Ascending aorta (tissue), 2 donors: ENCODE data around the gene KCNH2. TPM values are rescaled to one million over a fixed set of nuclear protein-coding genes. Genes with fewer than 3 reads are reported as not detected.
A peak's percentile ranks its signal among the peaks of the same experiment; 100 is the strongest.

Experiments
- DNase-seq, 2 donors: peaks; one replicate each; pipeline ENCODE4 v3.0.0-alpha.2; 2019; ENCODE audit warnings: low spot score in 2 of 2
- H3K27ac ChIP-seq, 2 donors: fragments of 200-600 bp; sonication (generic); one replicate each; pipeline ENCODE4 v1.5.1; 2016 to 2017; ENCODE audit warnings: mild to moderate bottlenecking in 1 of 2
- H3K27me3 ChIP-seq: fragments of 200-600 bp; sonication (generic); one replicate; pipeline ENCODE4 v1.5.1; 2017
- H3K36me3 ChIP-seq, 2 donors: fragments of 200-600 bp; sonication (generic); one replicate each; pipeline ENCODE4 v1.5.1; 2016
- H3K4me1 ChIP-seq, 2 donors: fragments of 200-600 bp; sonication (generic); one replicate each; pipeline ENCODE4 v1.5.1; 2016 to 2017; ENCODE audit warnings: mild to moderate bottlenecking in 1 of 2
- H3K4me3 ChIP-seq, 2 donors: fragments of 200-600 bp; sonication (generic); one replicate each; pipeline ENCODE4 v1.5.1; 2016 to 2017; ENCODE audit warnings: mild to moderate bottlenecking in 1 of 2
- H3K9me3 ChIP-seq, 2 donors: fragments of 200-600 bp; sonication (generic); one replicate each; pipeline ENCODE4 v1.5.1; 2016
- intact Hi-C: fragments of 100-400 bp; cut with DNase I; formaldehyde crosslinking; loops from one replicate; pipeline ENCODE4 v1.15.1; 2023
- total RNA-seq: library from RNA; depleted of rRNA; stranded (reverse); fragments of >200 nt; gene quantifications from one replicate; pipeline ENCODE4 v1.1.0, GENCODE V29; 2016
- TF ChIP-seq, protein P1 (sequence below), 3 experiments: fragments of 200-600 bp in 2 of 3; fragments of 450-650 bp in 1 of 3; sonication (generic) in 2 of 3; IDR thresholded peaks; one replicate each; pipeline ENCODE4 v1.5.1; 2016 to 2019; ENCODE audit warnings: antibody characterized with exemption in 3 of 3, mild to moderate bottlenecking in 1 of 3, moderate library complexity in 1 of 3

The KCNH2 gene
- total RNA-seq, 1 donor from 2014 or later: not detected

GRCh38 chr7:150997075-150997511, 19.0 kb upstream of the KCNH2 start:
- Histone ChIP-seq H3K4me1 (no peaks in the 10 kb centered on the region), H3K4me3 (no peak overlapping the region), H3K27me3 (no peaks in the 10 kb centered on the region), H3K36me3 (no peaks in the 10 kb centered on the region), H3K27ac (no peak overlapping the region), H3K9me3 (no peaks in the 10 kb centered on the region)
- no peak for DNase-seq
- TF ChIP-seq, protein P1, sequence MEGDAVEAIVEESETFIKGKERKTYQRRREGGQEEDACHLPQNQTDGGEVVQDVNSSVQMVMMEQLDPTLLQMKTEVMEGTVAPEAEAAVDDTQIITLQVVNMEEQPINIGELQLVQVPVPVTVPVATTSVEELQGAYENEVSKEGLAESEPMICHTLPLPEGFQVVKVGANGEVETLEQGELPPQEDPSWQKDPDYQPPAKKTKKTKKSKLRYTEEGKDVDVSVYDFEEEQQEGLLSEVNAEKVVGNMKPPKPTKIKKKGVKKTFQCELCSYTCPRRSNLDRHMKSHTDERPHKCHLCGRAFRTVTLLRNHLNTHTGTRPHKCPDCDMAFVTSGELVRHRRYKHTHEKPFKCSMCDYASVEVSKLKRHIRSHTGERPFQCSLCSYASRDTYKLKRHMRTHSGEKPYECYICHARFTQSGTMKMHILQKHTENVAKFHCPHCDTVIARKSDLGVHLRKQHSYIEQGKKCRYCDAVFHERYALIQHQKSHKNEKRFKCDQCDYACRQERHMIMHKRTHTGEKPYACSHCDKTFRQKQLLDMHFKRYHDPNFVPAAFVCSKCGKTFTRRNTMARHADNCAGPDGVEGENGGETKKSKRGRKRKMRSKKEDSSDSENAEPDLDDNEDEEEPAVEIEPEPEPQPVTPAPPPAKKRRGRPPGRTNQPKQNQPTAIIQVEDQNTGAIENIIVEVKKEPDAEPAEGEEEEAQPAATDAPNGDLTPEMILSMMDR (IDR thresholded peaks at IDR 0.05): no peak
- intact Hi-C loops: no loop called here

GRCh38 chr7:150996376-150997074, 18.4 kb upstream of the KCNH2 start:
- intact Hi-C loops: no loop called here
- TF ChIP-seq, protein P1 (IDR thresholded peaks at IDR 0.05): no peak

DNA sequence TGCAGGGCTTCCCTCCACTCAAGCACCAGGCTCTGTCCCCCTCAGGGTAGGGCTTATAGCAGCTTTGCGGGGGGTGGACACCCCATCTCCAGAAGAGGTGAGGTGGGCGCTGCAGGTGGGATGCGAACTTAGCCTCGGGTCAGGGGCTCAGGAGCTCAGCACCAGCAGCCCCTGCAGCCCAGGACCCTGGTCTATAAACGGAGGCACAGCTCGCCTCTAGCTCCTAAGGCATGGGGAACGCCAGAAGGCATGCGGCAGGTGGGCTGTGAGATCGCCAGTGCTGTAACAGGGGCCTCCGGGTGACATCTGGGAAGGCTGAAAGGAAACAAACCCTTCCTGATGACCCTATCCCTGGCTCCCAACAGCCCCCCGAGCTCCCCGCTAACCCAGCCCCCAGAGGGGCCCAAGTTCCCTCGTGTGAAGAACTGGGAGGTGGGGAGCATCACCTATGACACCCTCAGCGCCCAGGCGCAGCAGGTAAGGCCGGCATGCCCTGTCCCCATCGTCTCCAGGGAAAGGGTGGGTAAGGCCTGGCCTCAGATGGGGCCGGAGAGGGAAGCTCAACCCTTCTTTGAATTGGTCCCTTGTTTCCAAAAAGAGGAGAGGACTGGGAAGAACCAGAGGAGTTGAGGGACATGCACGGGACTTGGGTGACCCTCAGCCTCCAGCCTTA, 16.9 kb upstream of the KCNH2 start:
- peak overlapping the region in 1 of 2 donors; percentile 30 for H3K4me3 ChIP-seq
- H3K27ac ChIP-seq: no peak overlapping the region
- TF ChIP-seq, protein P1 (IDR thresholded peaks at IDR 0.05): no peak
- H3K9me3 ChIP-seq: no peaks in the 10 kb centered on the region
- intact Hi-C loops: no loop called here
- no peaks in the 10 kb centered on the region for H3K36me3 ChIP-seq
- H3K4me1 ChIP-seq: no peaks in the 10 kb centered on the region
- DNase-seq: no peak
- H3K27me3 ChIP-seq: no peaks in the 10 kb centered on the region

More at GRCh38 chr7:150996376-150997074, 18.4 kb upstream of the KCNH2 start:
- Histone ChIP-seq H3K4me3 (no peak overlapping the region), H3K9me3 (no peaks in the 10 kb centered on the region), H3K27me3 (no peaks in the 10 kb centered on the region), H3K36me3 (no peaks in the 10 kb centered on the region), H3K27ac (no peak overlapping the region), H3K4me1 (no peaks in the 10 kb centered on the region)
- DNase-seq: no peak

DNA sequence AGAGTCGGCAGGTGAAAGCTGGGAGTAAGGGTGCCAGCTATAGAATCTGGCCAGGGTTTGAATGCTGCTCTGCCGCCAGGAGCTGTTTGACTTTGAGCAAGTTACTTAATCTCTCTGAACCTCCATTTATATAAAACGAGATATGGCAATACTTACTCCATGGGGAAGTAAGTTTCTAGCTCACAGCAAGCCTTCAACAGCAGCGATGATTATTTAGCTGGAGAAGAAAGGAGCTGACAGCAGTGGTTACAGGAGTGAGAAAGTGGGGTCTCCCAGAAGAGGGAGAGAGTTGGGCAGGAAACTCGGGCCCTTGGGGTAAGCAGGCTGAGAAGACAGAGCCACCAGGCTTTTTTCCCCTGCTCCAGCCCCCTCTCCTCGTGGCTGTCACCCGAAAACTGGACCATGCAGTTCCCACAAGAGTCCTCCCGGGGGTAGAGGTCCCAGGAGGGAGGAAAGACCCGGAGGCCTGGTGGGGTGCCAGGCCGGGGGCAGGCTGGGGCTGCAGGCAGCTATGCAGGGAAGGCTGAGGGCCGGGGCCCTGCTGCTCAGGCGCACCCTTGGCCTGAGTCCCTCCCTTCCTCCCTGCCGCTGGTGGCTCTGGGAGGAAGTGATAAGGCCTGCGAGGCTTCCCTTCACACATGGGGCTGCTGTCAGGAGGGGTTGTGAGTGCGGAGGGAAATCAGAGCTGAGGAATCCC, 16.2 kb upstream of the KCNH2 start:
- Histone ChIP-seq H3K9me3 (no peaks in the 10 kb centered on the region), H3K4me3 (peak overlapping the region in 1 of 2 donors; percentile 30), H3K27me3 (no peaks in the 10 kb centered on the region), H3K4me1 (no peaks in the 10 kb centered on the region), H3K36me3 (no peaks in the 10 kb centered on the region), H3K27ac (no peak overlapping the region)
- no peak for DNase-seq
- TF ChIP-seq, protein P1 (IDR thresholded peaks at IDR 0.05): no peak
- intact Hi-C loops: no loop called here

GRCh38 chr7:150993511-150993910, 15.4 kb upstream of the KCNH2 start:
- no peak overlapping the region for H3K27ac ChIP-seq
- H3K4me3 ChIP-seq: peak overlapping the region in 1 of 2 donors; percentile 30
- no peaks in the 10 kb centered on the region for H3K27me3 ChIP-seq
- no peak for DNase-seq
- intact Hi-C loops: no loop called here
- no peaks in the 10 kb centered on the region for H3K9me3 ChIP-seq
- H3K4me1 ChIP-seq: no peaks in the 10 kb centered on the region
- TF ChIP-seq, protein P1 (IDR thresholded peaks at IDR 0.05): no peak
- H3K36me3 ChIP-seq: no peaks in the 10 kb centered on the region
